ENCODE measurements around the gene GRAP2. TPM values are rescaled to one million over a fixed set of nuclear protein-coding genes. Genes with fewer than 3 reads are reported as not detected.

The GRAP2 gene
- total RNA-seq, 1 donor from 2014 or later = 31.3 TPM

DNA sequence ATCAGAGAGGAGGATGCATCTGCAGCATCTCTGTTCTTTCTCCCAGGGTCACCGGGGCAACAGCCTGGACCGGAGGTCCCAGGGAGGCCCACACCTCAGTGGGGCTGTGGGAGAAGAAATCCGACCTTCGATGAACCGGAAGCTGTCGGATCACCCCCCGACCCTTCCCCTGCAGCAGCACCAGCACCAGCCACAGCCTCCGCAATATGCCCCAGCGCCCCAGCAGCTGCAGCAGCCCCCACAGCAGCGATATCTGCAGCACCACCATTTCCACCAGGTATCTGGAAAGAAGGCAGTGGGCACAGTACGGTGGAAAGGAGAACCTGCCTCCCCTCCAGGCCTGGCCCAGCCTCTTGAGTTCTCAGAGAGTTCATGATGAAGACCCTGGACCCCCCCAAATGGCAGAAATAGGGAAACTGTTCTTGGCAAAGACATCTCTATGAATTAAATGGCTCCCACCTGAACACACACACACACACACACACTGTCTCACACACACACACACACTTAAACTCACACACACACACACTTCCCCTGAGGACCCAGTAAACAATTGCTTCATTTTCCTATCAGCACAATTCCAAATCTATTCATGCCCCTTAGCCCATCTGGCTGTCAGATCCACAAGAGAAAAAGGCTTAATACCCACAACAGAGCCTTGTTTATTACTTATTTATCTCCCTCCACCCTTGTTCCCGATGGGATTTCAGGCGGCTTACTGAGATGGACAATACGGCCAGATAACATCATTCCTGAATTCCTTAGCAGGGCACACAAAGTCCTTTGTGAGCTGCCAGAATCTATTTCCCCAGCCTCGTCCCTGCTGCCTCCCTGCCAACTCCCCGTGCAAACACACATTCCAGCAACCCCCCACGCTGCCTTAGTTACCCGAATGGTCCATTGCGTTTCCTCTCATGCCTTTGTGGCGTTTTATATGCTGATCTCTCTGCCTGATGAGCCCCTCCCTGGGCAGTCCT, 67.4 kb downstream of the GRAP2 start:
- no peak for DNase-seq (ENCODE audit: low spot score)
- Mint-ChIP-seq H3K4me3 (no peak overlapping the region), H3K27me3 (ENCODE audit: insufficient read depth) (no peaks in the 10 kb centered on the region), H3K9me3 (no peaks in the 10 kb centered on the region), H3K36me3 (ENCODE audit: low read depth) (peaks cover 59% of the 10 kb centered on the region), H3K4me1 (ENCODE audit: low read depth) (no peaks in the 10 kb centered on the region), H3K27ac (no peak overlapping the region)
- intact Hi-C loops (cut with micrococcal nuclease) = no loop called here

GRCh38 chr22:39970742-39971141, 69.9 kb downstream of the GRAP2 start:
- Mint-ChIP-seq H3K36me3 (ENCODE audit: low read depth) (peaks cover 53% of the 10 kb centered on the region), H3K27me3 (ENCODE audit: insufficient read depth) (no peaks in the 10 kb centered on the region), H3K27ac (no peak overlapping the region), H3K4me1 (ENCODE audit: low read depth) (no peaks in the 10 kb centered on the region), H3K4me3 (no peak overlapping the region), H3K9me3 (no peaks in the 10 kb centered on the region)
- no peak for DNase-seq (ENCODE audit: low spot score)
- intact Hi-C loops (cut with micrococcal nuclease) = no loop called here

DNA sequence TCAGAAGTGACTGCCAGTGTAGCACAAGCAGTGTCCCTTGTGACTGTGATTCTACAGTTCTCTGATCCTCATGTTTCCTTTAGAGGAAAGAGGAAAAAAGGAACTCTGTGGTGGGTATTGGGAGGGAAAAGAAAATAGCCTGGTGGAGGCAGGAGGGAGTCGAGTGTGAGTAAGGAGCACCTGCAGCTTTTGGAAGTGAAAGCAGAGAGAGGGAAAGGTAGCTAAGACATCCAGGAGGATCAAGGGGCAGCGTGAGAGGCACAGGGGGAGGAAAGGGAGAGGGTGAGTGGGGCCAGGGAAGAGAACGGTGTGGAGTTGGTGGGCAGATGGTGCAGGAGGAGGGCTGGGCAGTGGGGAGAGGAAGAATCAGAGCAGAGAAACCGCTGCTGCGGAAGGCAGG, 71.8 kb downstream of the GRAP2 start:
- Mint-ChIP-seq H3K4me1 (ENCODE audit: low read depth) (no peaks in the 10 kb centered on the region), H3K9me3 (no peaks in the 10 kb centered on the region), H3K27ac (no peak overlapping the region), H3K4me3 (no peak overlapping the region), H3K27me3 (ENCODE audit: insufficient read depth) (no peaks in the 10 kb centered on the region), H3K36me3 (ENCODE audit: low read depth) (peaks cover 48% of the 10 kb centered on the region)
- no peak for DNase-seq (ENCODE audit: low spot score)
- intact Hi-C loops (cut with micrococcal nuclease) = no loop called here

DNA sequence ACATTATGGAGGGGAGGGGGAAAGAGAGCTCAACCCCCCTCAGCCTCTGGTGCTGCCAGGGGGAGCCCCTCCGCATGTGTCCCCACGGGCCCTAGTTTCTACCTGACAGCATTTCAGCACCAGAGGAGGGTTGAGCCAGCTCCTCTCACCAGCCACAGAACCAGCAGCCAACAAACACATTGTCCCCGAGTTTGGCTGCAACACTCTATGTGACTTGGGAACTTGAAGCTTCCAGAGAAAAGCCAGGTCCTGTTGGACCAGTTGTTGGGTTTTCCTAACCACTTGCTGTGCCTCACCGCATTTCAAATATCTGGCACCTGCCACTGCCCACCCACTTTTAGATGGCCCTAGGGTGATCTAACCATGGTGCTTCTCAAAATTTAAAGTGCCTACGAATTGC, 72.8 kb downstream of the GRAP2 start:
- H3K27me3 Mint-ChIP-seq (ENCODE audit: insufficient read depth) = no peaks in the 10 kb centered on the region

DNA sequence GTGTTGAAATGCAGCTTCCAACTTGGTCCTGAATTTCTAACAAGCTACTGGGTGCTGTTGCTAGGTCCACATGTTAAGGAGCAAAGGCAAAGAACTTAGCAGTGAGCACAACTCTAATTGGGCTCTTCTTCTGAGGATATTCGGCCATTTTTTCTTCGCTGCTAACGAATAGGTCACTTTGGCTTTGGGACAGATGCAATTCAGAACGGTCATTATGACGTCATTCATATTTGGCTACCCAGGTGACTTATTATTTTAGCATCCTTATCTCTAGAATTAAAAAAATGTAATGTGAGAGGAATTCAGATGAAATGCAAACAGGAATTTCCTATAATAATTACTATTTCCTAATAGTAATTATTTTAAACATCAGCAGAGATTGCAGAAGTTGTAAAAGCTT, 73.2 kb downstream of the GRAP2 start:
- Mint-ChIP-seq H3K36me3 (ENCODE audit: low read depth) (peaks cover 42% of the 10 kb centered on the region), H3K4me1 (ENCODE audit: low read depth) (no peaks in the 10 kb centered on the region), H3K27ac (no peak overlapping the region), H3K9me3 (no peaks in the 10 kb centered on the region), H3K27me3 (ENCODE audit: insufficient read depth) (no peaks in the 10 kb centered on the region), H3K4me3 (no peak overlapping the region)
- intact Hi-C loops (cut with micrococcal nuclease) = no loop called here
- DNase-seq (ENCODE audit: low spot score) = no peak

More for the DNA sequence above, 72.8 kb downstream of the GRAP2 start:
- Mint-ChIP-seq H3K4me3 (no peak overlapping the region), H3K9me3 (no peaks in the 10 kb centered on the region), H3K4me1 (ENCODE audit: low read depth) (no peaks in the 10 kb centered on the region), H3K27ac (no peak overlapping the region), H3K36me3 (ENCODE audit: low read depth) (peaks cover 44% of the 10 kb centered on the region)
- no peak for DNase-seq (ENCODE audit: low spot score)
- intact Hi-C loops (cut with micrococcal nuclease) = no loop called here

DNA sequence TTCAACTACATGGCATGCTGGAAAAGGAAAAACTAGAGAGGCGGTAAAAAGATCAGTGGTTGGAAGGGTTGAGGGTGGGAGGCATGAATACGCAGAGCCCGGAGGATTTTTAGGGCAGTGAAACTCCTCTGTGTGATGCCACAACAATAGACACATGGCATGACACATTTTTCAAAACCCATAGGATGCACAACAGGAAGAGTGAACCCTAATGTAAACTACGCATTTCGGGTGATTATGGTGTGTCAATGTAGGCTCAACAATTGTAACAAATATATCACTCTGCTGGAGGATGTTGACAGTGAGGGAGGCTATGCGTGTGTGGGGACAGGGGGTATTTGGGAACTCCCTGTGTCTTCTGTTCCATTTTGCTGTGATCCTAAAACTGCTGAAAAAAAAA, 78.2 kb downstream of the GRAP2 start:
- Mint-ChIP-seq H3K4me3 (no peak overlapping the region), H3K27me3 (ENCODE audit: insufficient read depth) (no peaks in the 10 kb centered on the region), H3K36me3 (ENCODE audit: low read depth) (peaks cover 19% of the 10 kb centered on the region), H3K27ac (no peak overlapping the region), H3K9me3 (no peaks in the 10 kb centered on the region), H3K4me1 (ENCODE audit: low read depth) (peaks cover 6% of the 10 kb centered on the region)
- intact Hi-C loops (cut with micrococcal nuclease) = no loop called here
- DNase-seq (ENCODE audit: low spot score) = no peak

DNA sequence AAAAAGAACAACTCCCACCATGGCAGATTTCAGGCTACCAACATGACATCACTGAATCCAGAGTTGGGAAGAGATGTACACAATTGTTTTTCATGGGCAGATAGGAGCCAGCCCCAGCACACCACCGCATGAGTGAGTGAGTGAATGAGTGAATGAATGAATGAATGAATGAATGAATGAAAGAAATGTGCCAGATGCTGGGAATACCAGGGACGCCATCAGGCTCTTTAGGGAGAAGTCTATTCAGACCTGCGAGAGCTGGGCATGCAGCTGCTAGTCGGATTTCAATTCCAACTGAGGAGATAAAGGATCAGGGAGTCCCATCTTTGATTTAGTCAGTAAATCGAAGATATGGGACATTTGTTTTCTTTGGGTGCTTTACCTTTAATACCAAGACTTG, 78.6 kb downstream of the GRAP2 start:
- H3K4me3 Mint-ChIP-seq = no peak overlapping the region
- no peak overlapping the region for H3K27ac Mint-ChIP-seq
- H3K27me3 Mint-ChIP-seq (ENCODE audit: insufficient read depth) = no peaks in the 10 kb centered on the region
- intact Hi-C loops (cut with micrococcal nuclease) = no loop called here
- H3K4me1 Mint-ChIP-seq (ENCODE audit: low read depth) = peaks cover 6% of the 10 kb centered on the region
- peaks cover 19% of the 10 kb centered on the region for H3K36me3 Mint-ChIP-seq (ENCODE audit: low read depth)
- H3K9me3 Mint-ChIP-seq = no peaks in the 10 kb centered on the region
- no peak for DNase-seq (ENCODE audit: low spot score)

- no peak for DNase-seq (ENCODE audit: low spot score)
- intact Hi-C loops (cut with micrococcal nuclease) = no loop called here
- Mint-ChIP-seq H3K36me3 (ENCODE audit: low read depth) (peaks cover 14% of the 10 kb centered on the region), H3K4me3 (no peak overlapping the region), H3K27ac (no peak overlapping the region), H3K27me3 (ENCODE audit: insufficient read depth) (no peaks in the 10 kb centered on the region), H3K9me3 (no peaks in the 10 kb centered on the region), H3K4me1 (ENCODE audit: low read depth) (peaks cover 6% of the 10 kb centered on the region)
These were observed 79.7 kb downstream of the GRAP2 start for GRCh38 chr22:39980596-39980995.

DNA sequence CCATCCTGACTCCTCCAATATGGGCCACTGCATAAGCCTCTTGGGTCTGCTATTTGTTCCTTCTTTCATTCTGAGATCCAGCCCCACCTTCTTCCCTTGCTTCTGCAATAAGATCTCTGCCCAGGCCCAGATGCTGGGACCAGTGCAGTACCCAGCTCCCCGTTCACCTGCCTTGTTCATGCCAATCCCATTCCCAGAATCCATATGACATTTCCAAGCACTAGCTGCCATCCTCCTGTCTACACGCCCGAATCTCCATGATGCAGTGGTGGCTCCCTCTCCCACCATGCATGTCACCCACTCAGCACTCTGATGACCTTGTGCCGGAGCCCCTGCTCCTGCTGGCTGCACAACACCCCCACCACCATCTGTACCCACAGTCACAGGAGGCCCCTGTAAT, 82.5 kb downstream of the GRAP2 start:
- DNase-seq (ENCODE audit: low spot score) = no peak
- Mint-ChIP-seq H3K27me3 (ENCODE audit: insufficient read depth) (no peaks in the 10 kb centered on the region), H3K4me3 (no peak overlapping the region), H3K4me1 (ENCODE audit: low read depth) (peaks cover 6% of the 10 kb centered on the region), H3K9me3 (no peaks in the 10 kb centered on the region), H3K36me3 (ENCODE audit: low read depth) (peaks cover 4% of the 10 kb centered on the region), H3K27ac (no peak overlapping the region)
- intact Hi-C loops (cut with micrococcal nuclease) = no loop called here

DNA sequence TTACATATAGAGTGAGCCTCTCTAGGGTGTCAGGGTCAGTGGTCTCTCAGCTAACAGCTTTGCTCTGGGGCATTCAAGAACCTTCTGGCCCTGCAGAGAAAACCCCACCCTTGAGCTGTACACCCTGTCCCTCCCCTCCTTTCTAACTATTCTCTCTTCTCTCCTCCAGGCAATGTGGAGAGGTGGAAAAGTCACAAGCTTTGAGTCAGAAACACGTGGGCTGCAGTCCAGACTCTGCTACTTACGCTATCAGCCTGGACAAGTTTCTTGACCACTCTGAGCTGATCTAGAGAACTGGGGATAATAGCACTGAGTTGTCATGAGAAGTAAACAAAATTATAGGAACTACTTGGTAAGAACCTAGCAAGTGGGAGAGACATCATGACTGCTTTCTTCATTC, 83.1 kb downstream of the GRAP2 start:
- H3K4me1 Mint-ChIP-seq (ENCODE audit: low read depth) = peaks cover 6% of the 10 kb centered on the region
- H3K27ac Mint-ChIP-seq = no peak overlapping the region
- intact Hi-C loops (cut with micrococcal nuclease) = no loop called here
- DNase-seq (ENCODE audit: low spot score) = no peak
- H3K27me3 Mint-ChIP-seq (ENCODE audit: insufficient read depth) = no peaks in the 10 kb centered on the region
- no peak overlapping the region for H3K4me3 Mint-ChIP-seq
- H3K9me3 Mint-ChIP-seq = no peaks in the 10 kb centered on the region
- H3K36me3 Mint-ChIP-seq (ENCODE audit: low read depth) = peaks cover 3% of the 10 kb centered on the region

- Mint-ChIP-seq H3K27ac (no peak overlapping the region), H3K4me3 (no peak overlapping the region), H3K9me3 (no peaks in the 10 kb centered on the region), H3K4me1 (ENCODE audit: low read depth) (peaks cover 6% of the 10 kb centered on the region), H3K27me3 (ENCODE audit: insufficient read depth) (no peaks in the 10 kb centered on the region), H3K36me3 (ENCODE audit: low read depth) (peaks cover 2% of the 10 kb centered on the region)
- DNase-seq (ENCODE audit: low spot score) = no peak
- intact Hi-C loops (cut with micrococcal nuclease) = no loop called here
These were observed 83.9 kb downstream of the GRAP2 start for GRCh38 chr22:39984746-39985145.

- Mint-ChIP-seq H3K4me3 (no peak overlapping the region), H3K27me3 (ENCODE audit: insufficient read depth) (no peaks in the 10 kb centered on the region), H3K4me1 (ENCODE audit: low read depth) (no peaks in the 10 kb centered on the region), H3K27ac (no peak overlapping the region), H3K9me3 (no peaks in the 10 kb centered on the region), H3K36me3 (ENCODE audit: low read depth) (no peaks in the 10 kb centered on the region)
- intact Hi-C loops (cut with micrococcal nuclease) = no loop called here
- no peak for DNase-seq (ENCODE audit: low spot score)
These were observed 84.6 kb downstream of the GRAP2 start for GRCh38 chr22:39985383-39986035.

- H3K27ac Mint-ChIP-seq = no peak overlapping the region
- intact Hi-C loops (cut with micrococcal nuclease) = no loop called here
These were observed 87.7 kb downstream of the GRAP2 start for GRCh38 chr22:39988386-39989114.

More at GRCh38 chr22:39988386-39989114, 87.7 kb downstream of the GRAP2 start:
- Mint-ChIP-seq H3K36me3 (ENCODE audit: low read depth) (no peaks in the 10 kb centered on the region), H3K27me3 (ENCODE audit: insufficient read depth) (peaks cover 19% of the 10 kb centered on the region), H3K4me3 (no peak overlapping the region), H3K4me1 (ENCODE audit: low read depth) (no peaks in the 10 kb centered on the region), H3K9me3 (no peaks in the 10 kb centered on the region)
- no peak for DNase-seq (ENCODE audit: low spot score)

Data from activated T-helper 1 cell treated with anti-CD3 and anti-CD28 coated beads, Interleukin-12 subunit alpha, Interleukin-12 subunit beta, Interleukin-2, Interleukin-4 antibody, amounts not matched to agents 30 ng/mL and 10 ng/mL and 1 ng/mL, durations not matched to agents 14 hours and 24 hours and 36 hours (primary cell).